GM18511 (cell line): Measurements from ENCODE around the gene MYOZ2.

Experiments used
- ATAC-seq: cut with Tn5 transposase; IDR thresholded peaks from one replicate; pipeline ENCODE4 v1.9.1; 2021; ENCODE audit warnings: mild to moderate bottlenecking, moderate library complexity; ENCODE audit not compliant: unreplicated experiment

MYOZ2 gene

DNA sequence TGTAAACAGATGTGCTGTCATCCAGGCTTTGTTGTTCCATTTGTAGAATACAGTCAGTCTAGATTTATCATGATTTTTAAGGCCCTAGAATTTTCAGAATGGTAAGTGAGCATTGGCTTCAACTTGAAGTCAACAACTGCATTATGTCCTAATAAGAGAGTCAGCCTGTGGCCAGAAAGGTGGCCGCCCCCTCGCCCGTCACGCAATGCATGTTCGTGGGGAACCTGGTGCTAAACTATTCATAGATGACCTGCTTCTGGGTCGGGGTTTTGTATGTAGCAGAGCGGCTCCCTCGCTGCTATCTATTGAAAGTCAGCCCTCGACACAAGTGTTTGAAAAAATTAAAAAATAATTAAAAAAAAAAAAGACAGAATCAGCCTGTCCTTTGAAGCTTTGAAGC lies 101.6 kb downstream of the MYOZ2 start:
- ATAC-seq: no peak
